CD4-positive, alpha-beta T cell (primary cell): Measurements from ENCODE around the gene SCLT1. TPM values are rescaled to one million over a fixed set of nuclear protein-coding genes. Genes with fewer than 3 reads are reported as not detected.

ENCODE experiments used
- ATAC-seq: fragments of 200-7000 bp; cut with Tn5 transposase; one replicate; pipeline ENCODE4 v1.10.0; 2022; ENCODE audit warnings: mild to moderate bottlenecking; ENCODE audit not compliant: poor library complexity
- CTCF ChIA-PET: fragments of 350-600 bp; sonication (Branson Sonifier 250); formaldehyde crosslinking; loops from one replicate; lab custom pipeline; 2021; ENCODE audit warnings: antibody characterized with exemption, inconsistent platforms; lab: Charles Lee
- POLR2A ChIA-PET: fragments of 350-600 bp; sonication (Branson Sonifier 250); formaldehyde crosslinking; loops from one replicate; lab custom pipeline; 2021; ENCODE audit warnings: antibody characterized with exemption, inconsistent platforms; lab: Charles Lee
- DNase-seq, 14 experiments: peaks; one replicate each; pipeline ENCODE4 v3.0.0-alpha.2; 2013 to 2020; ENCODE audit warnings: mixed read lengths in 2 of 14
- H3K27ac ChIP-seq, 2 donors: one replicate each; pipeline versions ENCODE4 v1.5.1 to v1.7.0; 2013; ENCODE audit warnings: low read length in 2 of 2, low read depth in 1 of 2, mild to moderate bottlenecking in 1 of 2
- H3K27me3 ChIP-seq, 2 experiments: 1 replicate in 1 of 2; 2 replicates in 1 of 2; pipeline versions ENCODE4 v1.6.1 to v1.7.0; 2013; ENCODE audit warnings: low read length in 2 of 2, control low read depth in 1 of 2, mild to moderate bottlenecking in 1 of 2, moderate library complexity in 1 of 2; ENCODE audit not compliant: insufficient read depth in 2 of 2, control insufficient read depth in 1 of 2
- H3K36me3 ChIP-seq: one replicate; pipeline ENCODE4 v1.6.1; 2013; ENCODE audit warnings: low read length, control low read depth; ENCODE audit not compliant: insufficient read depth
- H3K4me1 ChIP-seq: one replicate; pipeline ENCODE4 v1.6.1; 2013; ENCODE audit warnings: low read length, control low read depth; ENCODE audit not compliant: insufficient read depth
- H3K4me3 ChIP-seq: one replicate; pipeline ENCODE4 v1.5.1; 2013; ENCODE audit warnings: mild to moderate bottlenecking, low read length, moderate library complexity
- H3K9me3 ChIP-seq, 2 experiments: 1 replicate in 1 of 2; 2 replicates in 1 of 2; pipeline versions ENCODE4 v1.6.1 to v1.7.0; 2013; ENCODE audit warnings: low read length in 2 of 2, mild to moderate bottlenecking in 2 of 2, control low read depth in 1 of 2, moderate library complexity in 1 of 2; ENCODE audit not compliant: control insufficient read depth in 1 of 2, insufficient read depth in 1 of 2
- H3K27ac Mint-ChIP-seq: one replicate; pipeline ENCODE4 v1.8.0; 2020; ENCODE audit warnings: mixed read lengths
- H3K27me3 Mint-ChIP-seq: one replicate; pipeline ENCODE4 v1.8.0; 2021; ENCODE audit warnings: mixed read lengths
- H3K36me3 Mint-ChIP-seq: one replicate; pipeline ENCODE4 v1.8.0; 2021; ENCODE audit warnings: low read depth, mixed read lengths
- H3K4me1 Mint-ChIP-seq: one replicate; pipeline ENCODE4 v1.8.0; 2021; ENCODE audit warnings: low read depth, mixed read lengths
- H3K4me3 Mint-ChIP-seq: one replicate; pipeline ENCODE4 v1.8.0; 2020; ENCODE audit warnings: mild to moderate bottlenecking, mixed read lengths
- H3K9me3 Mint-ChIP-seq: one replicate; pipeline ENCODE4 v1.8.0; 2020; ENCODE audit warnings: mixed read lengths
- intact Hi-C, 2 experiments: fragments of 100-400 bp; cut with DNase I in 1 of 2; cut with micrococcal nuclease in 1 of 2; formaldehyde crosslinking; loops; one replicate each; pipeline versions ENCODE4 v1.15.1 to v1.9.0; 2023 to 2025; cut with DNase I, micrococcal nuclease
- total RNA-seq, 174 experiments: library from RNA in 2 of 174; stranded (reverse) in 2 of 174; gene quantifications; one replicate each; pipeline ENCODE4 v1.2.3 and lab custom pipeline; 2021 to 2026
- TF ChIP-seq, protein P1 (sequence below): fragments of 200-600 bp; IDR thresholded peaks from one replicate; pipeline ENCODE4 v1.8.0; 2022; ENCODE audit warnings: antibody characterized with exemption, mild to moderate bottlenecking

The SCLT1 gene
- total RNA-seq, 2 experiments from 2014 or later: 21.8 to 21.9 TPM

DNA sequence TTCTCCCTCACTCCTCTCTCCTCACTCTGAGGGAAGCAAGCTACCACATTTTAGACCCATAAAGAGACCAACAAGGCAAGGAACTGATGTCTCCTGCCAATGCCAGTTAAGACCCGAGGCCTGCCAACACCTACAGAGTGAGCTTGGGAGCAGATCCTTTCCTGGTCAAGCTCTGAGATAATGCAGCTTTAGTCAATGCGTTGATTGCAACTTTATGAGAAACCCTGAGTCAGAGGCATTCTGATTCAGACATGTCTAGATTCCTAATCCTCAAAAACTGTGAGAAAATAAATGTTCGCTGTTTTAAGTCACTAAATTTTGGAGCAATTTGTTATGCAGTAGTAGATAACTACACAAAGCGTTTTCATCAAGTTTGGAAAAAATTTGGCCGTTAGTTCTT lies 168.4 kb downstream of the SCLT1 start:
- intact Hi-C loops: no loop called here
- ATAC-seq: no peak
- H3K9me3 ChIP-seq: no peaks in the 10 kb centered on the region
- DNase-seq: no peak
- ChIA-PET POLR2A (no interaction called here), CTCF (no interaction called here)
- Mint-ChIP-seq H3K27me3 (no peaks in the 10 kb centered on the region), H3K4me3 (no peak overlapping the region), H3K4me1 (peaks cover 8% of the 10 kb centered on the region), H3K9me3 (no peaks in the 10 kb centered on the region), H3K27ac (no peak overlapping the region), H3K36me3 (peaks cover 50% of the 10 kb centered on the region)
- H3K27me3 ChIP-seq: no peaks in the 10 kb centered on the region
- H3K27ac ChIP-seq: no peak overlapping the region
- TF ChIP-seq, protein P1, sequence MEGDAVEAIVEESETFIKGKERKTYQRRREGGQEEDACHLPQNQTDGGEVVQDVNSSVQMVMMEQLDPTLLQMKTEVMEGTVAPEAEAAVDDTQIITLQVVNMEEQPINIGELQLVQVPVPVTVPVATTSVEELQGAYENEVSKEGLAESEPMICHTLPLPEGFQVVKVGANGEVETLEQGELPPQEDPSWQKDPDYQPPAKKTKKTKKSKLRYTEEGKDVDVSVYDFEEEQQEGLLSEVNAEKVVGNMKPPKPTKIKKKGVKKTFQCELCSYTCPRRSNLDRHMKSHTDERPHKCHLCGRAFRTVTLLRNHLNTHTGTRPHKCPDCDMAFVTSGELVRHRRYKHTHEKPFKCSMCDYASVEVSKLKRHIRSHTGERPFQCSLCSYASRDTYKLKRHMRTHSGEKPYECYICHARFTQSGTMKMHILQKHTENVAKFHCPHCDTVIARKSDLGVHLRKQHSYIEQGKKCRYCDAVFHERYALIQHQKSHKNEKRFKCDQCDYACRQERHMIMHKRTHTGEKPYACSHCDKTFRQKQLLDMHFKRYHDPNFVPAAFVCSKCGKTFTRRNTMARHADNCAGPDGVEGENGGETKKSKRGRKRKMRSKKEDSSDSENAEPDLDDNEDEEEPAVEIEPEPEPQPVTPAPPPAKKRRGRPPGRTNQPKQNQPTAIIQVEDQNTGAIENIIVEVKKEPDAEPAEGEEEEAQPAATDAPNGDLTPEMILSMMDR: no peak
- H3K4me3 ChIP-seq: no peak overlapping the region
- H3K4me1 ChIP-seq: no peaks in the 10 kb centered on the region
- H3K36me3 ChIP-seq: peaks cover 2% of the 10 kb centered on the region

DNA sequence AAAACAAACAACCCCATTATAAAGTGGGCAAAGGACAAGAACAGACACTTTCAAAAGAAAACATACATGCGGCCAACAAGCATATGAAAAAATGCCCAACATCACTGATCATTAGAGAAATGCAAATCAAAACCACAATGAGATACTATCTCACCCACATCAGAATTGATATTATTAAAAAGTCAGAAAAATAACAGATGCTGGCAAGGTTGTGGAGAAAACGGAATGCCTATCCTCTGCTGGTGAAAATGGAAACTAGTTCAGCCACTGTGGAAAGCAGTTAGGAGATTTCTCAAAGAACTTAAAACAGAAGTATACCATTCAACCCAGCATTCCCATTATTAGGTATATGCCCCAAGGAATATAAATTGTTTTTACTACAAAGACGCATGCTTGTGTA lies 171.4 kb downstream of the SCLT1 start:
- Mint-ChIP-seq H3K27me3 (no peaks in the 10 kb centered on the region), H3K4me1 (peaks cover 33% of the 10 kb centered on the region), H3K27ac (no peak overlapping the region), H3K4me3 (no peak overlapping the region), H3K9me3 (no peaks in the 10 kb centered on the region), H3K36me3 (peaks cover 34% of the 10 kb centered on the region)
- Histone ChIP-seq H3K4me3 (no peak overlapping the region), H3K36me3 (peaks cover 2% of the 10 kb centered on the region), H3K27me3 (no peaks in the 10 kb centered on the region), H3K27ac (no peak overlapping the region), H3K4me1 (no peaks in the 10 kb centered on the region), H3K9me3 (no peaks in the 10 kb centered on the region)
- ATAC-seq (no peak), DNase-seq (no peak)
- TF ChIP-seq, protein P1: no peak
- intact Hi-C loops: no loop called here
- CTCF ChIA-PET: no interaction called here
- POLR2A ChIA-PET: no interaction called here

DNA sequence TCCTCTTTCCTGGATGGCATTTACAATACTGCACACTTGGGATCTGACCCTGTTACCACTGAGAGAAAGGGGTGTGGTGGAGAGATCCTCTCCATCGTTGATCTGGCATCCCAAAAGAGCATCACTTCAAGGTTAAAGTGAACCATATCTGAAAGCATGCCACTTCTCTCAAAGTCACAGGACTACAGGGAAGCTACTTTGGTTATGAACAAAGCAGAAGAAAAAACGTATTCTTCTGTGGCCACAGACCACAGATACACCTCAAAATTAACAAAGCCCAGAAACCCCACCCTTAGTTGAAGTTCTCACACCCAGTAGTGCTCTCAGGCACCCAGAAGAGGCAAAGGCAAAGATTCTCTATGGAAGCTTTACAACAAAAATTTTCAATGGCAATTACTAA lies 175.6 kb downstream of the SCLT1 start:
- Mint-ChIP-seq H3K4me1 (peaks cover 33% of the 10 kb centered on the region), H3K27ac (no peak overlapping the region), H3K9me3 (no peaks in the 10 kb centered on the region), H3K27me3 (no peaks in the 10 kb centered on the region), H3K4me3 (no peak overlapping the region), H3K36me3 (peaks cover 19% of the 10 kb centered on the region)
- Histone ChIP-seq H3K27me3 (no peaks in the 10 kb centered on the region), H3K9me3 (no peaks in the 10 kb centered on the region), H3K36me3 (no peaks in the 10 kb centered on the region), H3K4me1 (no peaks in the 10 kb centered on the region), H3K4me3 (no peak overlapping the region), H3K27ac (no peak overlapping the region)
- POLR2A ChIA-PET: no interaction called here
- ATAC-seq (peak; percentile 37), DNase-seq (peak in 3 of 14 experiments; percentile 10 to 54 (median 12))
- TF ChIP-seq, protein P1: no peak
- CTCF ChIA-PET: no interaction called here
- intact Hi-C loops: no loop called here
